ENCODE results near the gene ZNF664. TPM values are rescaled to one million over a fixed set of nuclear protein-coding genes. Genes with fewer than 3 reads are reported as not detected.

The ZNF664 gene
- total RNA-seq, 1 experiment from 2014 or later, result 124 TPM

GRCh38 chr12:123967121-123967586, 5.9 kb upstream of the ZNF664 start:
- Histone ChIP-seq H3K4me2 (ENCODE audit: low read length) (no peak overlapping the region), H3K9me3 (ENCODE audit: control insufficient read depth in 1 of 2, insufficient read depth in 1 of 2, low read depth in 1 of 2, low read length in 2 of 2) (no peaks in the 10 kb centered on the region), H3K36me3 (ENCODE audit: control insufficient read depth in 1 of 2, insufficient read depth in 2 of 2, low read length in 2 of 2) (no peaks in the 10 kb centered on the region), H3K4me1 (ENCODE audit: control insufficient read depth in 1 of 2, insufficient read depth in 2 of 2, low read length in 2 of 2) (peaks cover 4 to 6% of the 10 kb centered on the region in 2 experiments; a peak in 3 of 4 replicates), H3K9me2 (ENCODE audit: insufficient read depth) (no peaks in the 10 kb centered on the region), H3K27me3 (ENCODE audit: insufficient read depth, low read length) (no peaks in the 10 kb centered on the region), H3K4me3 (replicated peaks in 1 of 2; ENCODE audit: low read depth in 1 of 2, low read length in 2 of 2) (no peak overlapping the region), H3K9ac (ENCODE audit: low read length) (no peak overlapping the region), H3K27ac (ENCODE audit: low read depth, low read length) (no peak overlapping the region), H3K79me2 (ENCODE audit: insufficient read depth, low read length) (no peaks in the 10 kb centered on the region; the same call in 1 of the 2 replicates), H4K20me1 (ENCODE audit: insufficient read depth) (no peaks in the 10 kb centered on the region), H2AFZ (ENCODE audit: low read depth, low read length, poor library complexity, severe bottlenecking) (no peak overlapping the region)
- ATAC-seq, result no peak
- BruUV-seq (replicated peaks), result no TSS peak
- DNase-seq (ENCODE audit: low read depth, low spot score), result no peak
- ChIA-PET CTCF (no interaction called here), POLR2A (no interaction called here), RAD21 (ENCODE audit: low non-redundant PET in 1 of 2, low total read pairs in 2 of 2, uncharacterized antibody in 2 of 2, unreplicated experiment in 2 of 2) (no interaction called here)
- TF ChIP-seq REST (IDR thresholded peaks at IDR 0.05; ENCODE audit: low read depth) (no peak), POLR2AphosphoS5 (IDR thresholded peaks at IDR 0.05; ENCODE audit: low read depth, low read length) (no peak), EZH2phosphoT487 (IDR thresholded peaks at IDR 0.05; ENCODE audit: borderline replicate concordance) (no peak), TCF7L2 (IDR thresholded peaks at IDR 0.05; ENCODE audit: borderline replicate concordance, extremely low read depth, insufficient read depth, insufficient read length) (no peak), ZNF274 (IDR thresholded peaks at IDR 0.05; ENCODE audit: low read depth, low read length) (no peak), RAD21 (IDR thresholded peaks at IDR 0.05; ENCODE audit: low read depth) (no peak), ELF1 (IDR thresholded peaks at IDR 0.05; ENCODE audit: borderline replicate concordance, low read depth) (no peak), YY1 (IDR thresholded peaks at IDR 0.05; ENCODE audit: extremely low read depth, insufficient replicate concordance, low read depth, low read length) (no peak), JUND (IDR thresholded peaks at IDR 0.05) (no peak), SP1 (IDR thresholded peaks at IDR 0.05; ENCODE audit: low read depth) (no peak), CBX3 (IDR thresholded peaks at IDR 0.05; ENCODE audit: low read depth) (no peak), FOSL1 (IDR thresholded peaks at IDR 0.05; ENCODE audit: low read depth) (no peak), EGR1 (IDR thresholded peaks at IDR 0.05; ENCODE audit: low read depth) (no peak), SRF (IDR thresholded peaks at IDR 0.05; ENCODE audit: low read depth) (no peak), EZH2 (IDR thresholded peaks at IDR 0.05) (no peak), POLR2A (IDR thresholded peaks at IDR 0.05; ENCODE audit: borderline replicate concordance, extremely low read depth, insufficient read depth, insufficient read length) (no peak), MAX (IDR thresholded peaks at IDR 0.05) (no peak)
- intact Hi-C loops (cut with micrococcal nuclease), result no loop called here

All from HCT116 (cell line).